Hematopoietic multipotent progenitor cell (in vitro differentiated cells): ENCODE measurements around the gene DPM1. TPM values are rescaled to one million over a fixed set of nuclear protein-coding genes. Genes with fewer than 3 reads are reported as not detected.
"Not testable (repeated sequence)": the region's sequence is repeated elsewhere in the genome, so short reads cannot be mapped to it uniquely, and the experiment has no call there.

Experiments
- DNase-seq, 3 donors: peaks; one replicate each; pipeline ENCODE4 v3.0.0-alpha.2; 2011 to 2015; ENCODE audit warnings: low read depth in 2 of 3, low spot score in 2 of 3
- total RNA-seq: library from RNA; depleted of rRNA; stranded (reverse); fragments of >200 nt; gene quantifications from one replicate; pipeline ENCODE4 v1.2.3, GENCODE V29; 2012

DPM1 gene
- total RNA-seq, 1 donor = 13.7 TPM

GRCh38 chr20:50980851-50981713, 22.8 kb upstream of the DPM1 start:
- peak in 2 of 3 donors; percentile 62 to 84 for DNase-seq

- no peak for DNase-seq
Observed at GRCh38 chr20:50980071-50980681, 21.8 kb upstream of the DPM1 start.

- DNase-seq = not testable (repeated sequence)
Observed at GRCh38 chr20:50978533-50978932, 20.2 kb upstream of the DPM1 start.

- no peak for DNase-seq
Observed at GRCh38 chr20:50977066-50978021, 19.0 kb upstream of the DPM1 start.

GRCh38 chr20:50975701-50976330, 17.5 kb upstream of the DPM1 start:
- no peak for DNase-seq

GRCh38 chr20:50969912-50970311, 11.6 kb upstream of the DPM1 start:
- DNase-seq = no peak

GRCh38 chr20:50969435-50969834, 11.1 kb upstream of the DPM1 start:
- no peak for DNase-seq

- no peak for DNase-seq
Observed at GRCh38 chr20:50968289-50968688, 10.0 kb upstream of the DPM1 start.

GRCh38 chr20:50967586-50967985, 9.3 kb upstream of the DPM1 start:
- DNase-seq = no peak

- no peak for DNase-seq
Observed at GRCh38 chr20:50959543-50960126, 1.3 kb upstream of the DPM1 start.

GRCh38 chr20:50958615-50959542, 547 bp upstream of the DPM1 start, which contains the start of gene MOCS3:
TSS of gene MOCS3 (plus strand) at chr20:50958818. CDS start at chr20:50958843, 25 bp downstream.
- peak; percentile 82 to 97 (median 95) for DNase-seq

- DNase-seq = no peak
Observed at GRCh38 chr20:50957276-50957675, 1.1 kb downstream of the DPM1 start.

- DNase-seq = no peak
Observed at GRCh38 chr20:50953821-50954220, 4.5 kb downstream of the DPM1 start.

GRCh38 chr20:50953196-50953595, 5.1 kb downstream of the DPM1 start:
- no peak for DNase-seq

- DNase-seq = no peak
Observed at GRCh38 chr20:50948132-50948785, 10.1 kb downstream of the DPM1 start.

- DNase-seq = no peak
Observed at GRCh38 chr20:50943069-50943468, 15.3 kb downstream of the DPM1 start.

GRCh38 chr20:50933589-50933988, 24.7 kb downstream of the DPM1 start:
- no peak for DNase-seq

- DNase-seq = no peak
Observed at GRCh38 chr20:50932691-50933280, 25.5 kb downstream of the DPM1 start.
